GM23338 (cell line): Measurements from ENCODE around the gene MYMX.

Source experiments
- CTCF ChIP-seq, 2 experiments: fragments of 200-600 bp in 1 of 2; sonication (generic) in 1 of 2; conservative IDR thresholded peaks; 2 replicates each; pipeline versions ENCODE4 v1.5.1 to v1.6.1; 2016 to 2017; ENCODE audit warnings: antibody characterized with exemption in 2 of 2, low read depth in 2 of 2, mild to moderate bottlenecking in 2 of 2, moderate library complexity in 1 of 2
- EZH2 ChIP-seq: fragments of 200-600 bp; sonication (generic); IDR thresholded peaks from one replicate; pipeline ENCODE4 v1.8.0; 2017; ENCODE audit warnings: antibody characterized with exemption, mild to moderate bottlenecking, low read depth; ENCODE audit not compliant: unreplicated experiment
- POLR2AphosphoS5 ChIP-seq: IDR thresholded peaks from 2 replicates; pipeline ENCODE4 v1.6.1; 2016; ENCODE audit warnings: antibody characterized with exemption, low read depth
- REST ChIP-seq: IDR thresholded peaks from one replicate; pipeline ENCODE4 v1.6.1; 2018; ENCODE audit warnings: antibody characterized with exemption; ENCODE audit not compliant: unreplicated experiment

GRCh38 chr6:44179648-44180047 lies 37.1 kb upstream of the MYMX start:
- TF ChIP-seq EZH2 (no peak), CTCF (conservative IDR thresholded peaks at IDR 0.05; ENCODE audit: low read depth in 2 of 2) (no peak), POLR2AphosphoS5 (no peak), REST (no peak)
